Measurements from ENCODE around the gene PKDCC.

Gene PKDCC

DNA sequence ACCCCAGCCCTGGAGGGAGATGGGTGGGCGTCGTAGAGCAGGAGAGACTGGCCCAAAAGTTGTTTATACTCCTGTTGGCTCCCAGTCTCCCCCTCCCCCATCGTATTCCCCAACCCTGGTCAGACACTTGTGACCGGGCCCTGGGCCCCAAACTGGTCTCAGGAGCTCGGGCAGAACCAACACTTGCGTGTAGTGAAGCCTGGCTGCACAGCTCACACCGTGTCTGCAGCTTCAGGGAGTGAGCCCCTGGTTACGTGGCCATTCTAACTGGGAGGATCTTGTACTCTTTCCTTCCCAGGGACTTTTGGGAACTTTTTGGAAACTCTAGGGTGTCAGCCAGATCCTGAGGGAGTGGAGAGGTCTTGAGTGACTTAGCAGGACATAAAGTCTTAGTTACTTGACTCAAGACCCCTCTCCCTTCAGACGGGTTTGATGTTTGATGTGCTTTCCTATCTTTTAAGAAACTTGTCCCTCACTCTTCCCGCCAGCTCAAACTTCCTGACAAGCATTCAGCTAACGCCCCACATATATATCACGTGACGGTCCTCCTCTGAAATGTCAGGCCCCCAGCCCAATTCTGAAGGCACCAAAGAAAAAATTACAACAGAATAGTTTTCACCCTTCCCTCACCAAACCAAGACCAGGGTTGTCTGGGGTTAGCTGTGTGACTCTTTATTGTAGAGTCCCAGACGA, 2.3 kb downstream of the PKDCC start:
- DNase-seq = no peak

DNA sequence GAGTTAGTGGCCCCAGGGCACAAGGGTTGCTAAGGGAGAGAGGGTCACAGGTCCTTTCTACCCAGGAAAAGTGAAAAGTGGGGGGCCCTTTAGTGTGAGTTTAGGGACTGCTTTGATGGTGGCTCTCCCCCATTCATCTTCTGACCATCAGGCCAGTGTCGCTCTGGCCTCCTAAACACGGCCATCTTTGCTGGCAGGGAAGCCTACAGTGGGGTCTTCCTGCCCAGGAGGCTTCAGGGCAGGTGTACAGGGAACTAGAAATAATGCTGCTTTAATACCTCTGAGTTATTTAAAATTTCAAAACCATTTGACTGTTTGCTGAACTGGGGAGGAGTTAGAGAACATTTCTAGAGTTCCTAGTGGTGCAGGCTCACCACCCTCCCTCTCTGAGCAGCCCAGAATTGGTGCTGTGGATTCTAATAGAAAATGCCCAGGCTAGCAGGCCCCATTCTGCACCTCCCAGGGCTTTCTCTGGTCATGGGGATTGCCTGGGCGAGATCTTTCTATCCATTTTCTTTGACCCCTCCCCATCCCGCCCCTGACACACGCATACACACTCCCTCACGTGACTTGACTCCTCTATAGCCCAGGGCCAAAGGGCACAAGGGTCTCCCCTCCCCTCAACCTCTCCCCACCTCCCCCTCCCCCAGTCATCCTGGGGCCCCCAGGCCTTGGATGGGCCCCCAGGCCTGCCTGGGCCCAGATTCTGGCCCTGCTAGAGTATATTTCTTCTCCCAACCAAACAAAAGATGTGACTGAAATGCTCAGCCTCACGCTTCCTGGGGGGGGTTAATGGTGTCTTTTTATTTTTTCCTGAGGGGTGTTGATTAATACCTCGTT, 3.1 kb downstream of the PKDCC start:
- no peak for DNase-seq

- DNase-seq = no peak
Measured at GRCh38 chr2:42051543-42052235, 3.9 kb downstream of the PKDCC start.

- DNase-seq = no peak
Measured at GRCh38 chr2:42052702-42053481, 5.1 kb downstream of the PKDCC start.

DNA sequence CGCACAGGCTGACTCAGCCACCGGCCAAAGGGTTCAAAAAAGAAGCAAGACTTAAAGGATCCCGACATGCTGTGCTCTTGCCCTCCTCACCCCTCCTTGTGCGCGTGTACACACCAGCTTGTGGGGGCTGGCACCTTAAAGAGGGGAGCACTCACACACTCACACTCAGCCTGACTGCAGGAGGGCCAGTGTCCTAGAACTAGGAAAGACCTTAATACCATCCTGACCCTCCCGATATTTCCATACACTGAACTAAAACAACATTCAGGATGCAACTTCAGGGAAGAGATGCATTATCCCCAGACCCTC, 5.6 kb downstream of the PKDCC start:
- DNase-seq = no peak

DNA sequence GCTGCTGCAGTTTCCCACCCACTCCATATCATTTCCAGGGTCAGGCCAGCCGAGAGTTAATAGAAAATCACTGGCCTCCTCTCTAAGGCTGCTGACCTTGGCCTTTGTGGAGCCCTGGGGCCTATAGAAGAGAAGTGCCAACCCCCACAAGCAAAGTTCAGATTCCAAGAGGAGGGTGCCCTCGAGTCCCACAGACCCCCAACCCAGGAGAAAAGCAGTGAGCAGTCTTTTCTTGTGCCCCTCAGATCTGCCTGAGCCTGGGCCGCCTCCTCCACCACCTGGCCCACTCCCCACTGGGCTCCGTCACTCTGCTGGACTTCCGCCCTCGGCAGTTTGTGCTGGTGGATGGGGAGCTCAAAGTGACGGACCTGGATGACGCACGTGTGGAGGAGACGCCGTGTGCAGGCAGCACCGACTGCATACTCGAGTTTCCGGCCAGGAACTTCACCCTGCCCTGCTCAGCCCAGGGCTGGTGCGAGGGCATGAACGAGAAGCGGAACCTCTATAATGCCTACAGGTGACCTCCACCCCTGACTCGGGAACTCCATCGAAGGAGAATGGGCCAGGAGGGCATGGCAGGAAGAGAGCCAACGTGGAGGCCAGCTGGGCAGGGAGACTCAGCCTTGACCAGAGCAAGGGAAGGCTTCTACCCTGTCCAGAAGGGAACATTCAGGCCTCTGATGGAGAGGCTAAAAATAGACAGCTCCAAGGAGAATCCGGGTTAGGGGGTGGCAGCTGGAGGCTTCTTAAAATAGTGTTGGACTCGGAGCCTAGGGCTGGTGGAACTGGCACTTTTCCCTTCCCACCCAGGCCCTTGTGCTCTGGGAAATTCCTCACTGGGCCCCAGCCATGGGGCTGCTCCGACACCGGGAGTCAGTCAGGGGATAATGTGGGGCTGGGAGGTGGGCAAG, 6.2 kb downstream of the PKDCC start:
- DNase-seq = no peak

- DNase-seq = no peak
Measured at GRCh38 chr2:42054714-42055430, 7.1 kb downstream of the PKDCC start.

GRCh38 chr2:42055573-42056514, 8.0 kb downstream of the PKDCC start:
- DNase-seq = no peak

- DNase-seq = no peak
Measured at GRCh38 chr2:42057159-42057901, 9.5 kb downstream of the PKDCC start.

GRCh38 chr2:42057902-42058450, 10.2 kb downstream of the PKDCC start:
- DNase-seq = no peak

GRCh38 chr2:42059261-42059898, 11.6 kb downstream of the PKDCC start:
- DNase-seq = no peak

GRCh38 chr2:42060028-42060427, 12.2 kb downstream of the PKDCC start:
- DNase-seq = no peak

- DNase-seq = no peak
Measured at GRCh38 chr2:42060718-42061619, 13.1 kb downstream of the PKDCC start.

DNA sequence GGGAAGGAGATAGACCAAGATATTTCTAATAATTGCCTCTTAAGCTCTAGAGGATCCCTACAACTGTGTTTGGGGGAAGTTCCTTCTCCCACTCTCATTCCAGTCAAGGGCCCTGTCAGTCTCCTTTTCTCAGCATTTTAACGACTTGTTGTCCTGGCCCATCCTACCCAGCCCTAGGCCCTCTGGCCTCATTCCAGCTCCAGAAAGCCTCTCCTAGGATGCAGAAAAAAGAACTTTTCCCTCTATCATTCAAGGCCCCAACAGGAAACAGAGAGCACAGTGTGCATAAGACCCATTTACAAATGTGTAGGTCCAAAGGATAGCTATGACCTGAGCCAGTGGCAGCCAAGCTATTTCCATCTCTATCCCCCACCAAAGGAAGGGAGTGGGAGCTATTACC, 14.0 kb downstream of the PKDCC start:
- DNase-seq = no peak

DNA sequence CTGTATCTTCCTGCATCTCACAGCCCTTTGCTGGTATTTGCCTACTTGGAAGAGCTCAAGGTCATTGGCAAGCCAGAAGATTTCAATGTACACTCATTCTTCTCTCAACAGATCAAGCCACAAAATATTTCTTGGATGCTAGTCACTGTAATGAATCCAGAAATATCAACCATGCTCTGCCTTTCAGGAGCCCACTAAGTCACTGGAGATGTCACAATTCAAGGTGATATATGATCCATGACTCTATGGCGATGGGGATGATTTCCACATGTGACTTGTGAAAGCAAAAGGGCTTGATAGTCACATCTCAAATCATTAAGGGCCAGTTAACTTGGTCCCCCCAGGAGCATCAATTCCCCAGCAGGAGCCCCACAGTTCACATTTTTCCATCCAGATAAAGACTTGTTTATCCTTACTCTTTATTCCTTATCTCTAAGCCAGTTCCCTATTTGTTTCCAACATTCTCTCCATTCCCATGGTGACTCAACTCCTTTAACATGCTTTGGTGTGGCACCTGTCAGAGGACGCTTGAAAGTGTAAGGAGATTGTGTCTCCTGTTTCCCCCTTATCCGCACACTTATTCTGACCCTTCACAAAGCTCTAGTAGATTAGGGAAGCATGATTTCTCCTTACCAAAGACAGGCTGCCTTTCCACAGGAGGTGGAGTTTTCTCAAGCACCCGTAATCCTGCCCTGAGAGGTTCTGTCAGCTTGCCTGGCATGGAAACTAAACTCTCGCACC, 15.8 kb downstream of the PKDCC start:
- no peak for DNase-seq

DNA sequence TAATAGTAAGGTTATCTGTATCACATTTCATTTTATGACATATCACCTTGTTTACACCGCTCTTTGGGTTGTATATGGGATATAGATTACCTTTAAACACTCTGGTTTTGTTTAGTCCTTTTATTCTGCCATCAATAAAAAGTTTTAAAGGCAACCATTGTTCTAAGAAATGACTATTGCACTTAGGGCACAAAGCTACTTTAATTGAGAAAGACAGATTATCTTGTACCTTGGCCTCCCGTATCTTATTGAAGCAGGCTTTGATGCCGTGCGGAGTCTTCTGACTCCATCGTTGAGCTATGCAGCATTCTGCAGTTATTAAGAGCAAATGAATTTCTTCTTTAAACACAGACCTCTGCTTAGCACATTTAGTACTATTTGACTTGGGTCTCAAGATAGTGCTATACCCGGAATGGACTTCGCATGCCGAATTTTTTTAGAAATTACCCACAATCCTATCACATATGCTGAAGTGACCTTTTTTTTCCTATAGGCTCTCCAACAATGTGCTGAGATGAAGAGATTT, 16.7 kb downstream of the PKDCC start:
- no peak for DNase-seq

Measured in NCI-H2171 (cell line).